Heart left ventricle (tissue), 16 donors: Measurements from ENCODE around the gene GTF3A. TPM values are rescaled to one million over a fixed set of nuclear protein-coding genes. Genes with fewer than 3 reads are reported as not detected.

ENCODE experiments used
- ATAC-seq, 4 donors: fragments of 200-7000 bp; cut with Tn5 transposase; one replicate each; pipeline ENCODE4 v1.9.1; 2020 to 2022; ENCODE audit warnings: moderate library complexity in 4 of 4, mild to moderate bottlenecking in 3 of 4, moderate number of reproducible peaks in 1 of 4
- DNase-seq, 5 donors: peaks; one replicate each; pipeline ENCODE4 v3.0.0-alpha.2; 2020
- H3K27ac ChIP-seq, 12 donors: fragments of 200-600 bp; sonication (generic) in 4 of 12; one replicate each; pipeline versions ENCODE4 v1.5.0 to v1.8.0; 2016 to 2022; ENCODE audit warnings: mild to moderate bottlenecking in 2 of 12
- H3K27me3 ChIP-seq, 9 donors: fragments of 200-600 bp; sonication (generic) in 2 of 9; one replicate each; pipeline versions ENCODE4 v1.5.1 to v1.8.0; 2016 to 2022; ENCODE audit warnings: mild to moderate bottlenecking in 3 of 9
- H3K36me3 ChIP-seq, 9 donors: fragments of 200-600 bp; sonication (generic) in 2 of 9; one replicate each; pipeline versions ENCODE4 v1.5.0 to v1.8.0; 2018 to 2022; ENCODE audit warnings: mild to moderate bottlenecking in 2 of 9
- H3K4me1 ChIP-seq, 12 donors: fragments of 200-600 bp; sonication (generic) in 4 of 12; one replicate each; pipeline versions ENCODE4 v1.5.0 to v1.8.0; 2016 to 2022; ENCODE audit warnings: mild to moderate bottlenecking in 3 of 12
- H3K4me3 ChIP-seq, 12 donors: fragments of 200-600 bp; sonication (generic) in 4 of 12; one replicate each; pipeline versions ENCODE4 v1.5.0 to v1.8.0; 2017 to 2022; ENCODE audit warnings: mild to moderate bottlenecking in 9 of 12, moderate library complexity in 4 of 12
- H3K9me3 ChIP-seq, 12 donors: fragments of 200-600 bp; sonication (generic) in 4 of 12; one replicate each; pipeline versions ENCODE4 v1.5.0 to v1.8.0; 2016 to 2022; ENCODE audit warnings: mild to moderate bottlenecking in 1 of 12
- POLR2A ChIP-seq, 2 donors: fragments of 450-650 bp; IDR thresholded peaks; one replicate each; pipeline ENCODE4 v1.6.1; 2017; ENCODE audit warnings: antibody characterized with exemption in 2 of 2, mild to moderate bottlenecking in 2 of 2, moderate library complexity in 2 of 2
- WGBS, 4 donors: extraction: QIAGEN DNeasy Blood & Tissue Kit in 2 of 4; methylation state at CpG; one replicate each; pipeline versions ENCODE4 v1.1.5 to v1.1.7; 2013 to 2018; 5-methylcytosine and 5-hydroxymethylcytosine counted together
- intact Hi-C, 10 donors: fragments of 100-400 bp; cut with DNase I; formaldehyde crosslinking; loops; one replicate each; pipeline versions ENCODE4 v1.11.1 to v1.14.2; 2022
- polyA plus RNA-seq, 2 donors: library from polyadenylated mRNA; stranded (reverse); fragments of 200-250 nt; gene quantifications; one replicate each; pipeline ENCODE4 v1.2.3, GENCODE V29; 2013
- total RNA-seq, 9 donors: library from RNA; depleted of rRNA in 2 of 9; stranded (reverse); fragments of >200 nt in 2 of 9; fragmentation: NEBNext Ultra II Directional in 3 of 9; extraction: Animal tissue kit (Norgen Biotek cat#: 25700) in 3 of 9; gene quantifications; one replicate each; pipeline versions ENCODE4 v1.1.0 to v1.2.4, GENCODE V29; 2016 to 2023
- TF ChIP-seq, protein P1 (sequence below), 12 donors: fragments of 200-600 bp; sonication (generic) in 4 of 12; IDR thresholded peaks; one replicate each; pipeline versions ENCODE4 v1.5.0 to v1.8.0; 2018 to 2022; ENCODE audit warnings: antibody characterized with exemption in 12 of 12, mild to moderate bottlenecking in 5 of 12
- donor health status: ischemic (EF 13 %, LVEDD 7.1; RV severe dilation, severe dysfunction).
- donor health status: healthy with polysubstance abuse.
- donor health status: DM: no; HTN: yes; CAD: no.
- donor health status: DM: no; HTN: no; CAD: no.
- donor health status: ischemic (EF 25% LVEDD 6.9; RV normal size, moderate dysfunction).
- donor health status: ischemic (EF 25% LVEDD 5.7; RV mildly dilated, moderate dysfunction).
- donor health status: healthy.
- donor health status: DM: yes; HTN: yes; CAD: no.
- donor health status: ischemic (EF 35%, LVEDD 5.7; RV mildly dilated, moderate dysfunction).
- donor health status: nonischemic (EF 11% LVEDD 7.7; RV severe dilation, severe dysfunction).
- donor health status: DM: yes; HTN: yes; CAD: no.
- donor health status: PGD.
- donor health status: ischemic (EF 29% LVEDD 5.4; RV normal size, mild dysfunction).
- donor health status: nonischemic (EF 23%, LVEDD 6.1; RV moderate dilation, normal function).

The GTF3A gene
- total and polyA plus RNA-seq, 11 donors, result 138 to 593 (median 201) TPM

DNA sequence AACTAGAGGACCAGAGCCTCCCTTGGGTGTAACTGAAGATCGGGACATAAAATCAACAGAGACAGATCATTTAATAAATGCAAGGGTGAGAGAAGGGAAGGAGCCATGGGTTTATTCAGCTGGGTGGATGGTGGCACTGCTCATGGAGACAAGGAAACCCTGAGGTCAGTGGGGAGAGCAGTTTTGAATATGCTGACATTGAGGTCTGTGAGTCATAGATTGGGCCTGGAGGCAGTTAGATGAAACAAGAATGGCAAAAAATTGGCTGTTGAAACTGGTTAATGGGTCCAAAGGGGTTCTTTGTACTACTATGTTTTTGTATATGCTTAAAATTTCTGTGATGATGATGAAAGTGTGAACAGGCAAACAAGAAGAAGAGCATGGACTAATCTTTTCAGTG, 5.1 kb upstream of the GTF3A start:
- TF ChIP-seq POLR2A (IDR thresholded peaks at IDR 0.05), result no peak
- TF ChIP-seq, protein P1, sequence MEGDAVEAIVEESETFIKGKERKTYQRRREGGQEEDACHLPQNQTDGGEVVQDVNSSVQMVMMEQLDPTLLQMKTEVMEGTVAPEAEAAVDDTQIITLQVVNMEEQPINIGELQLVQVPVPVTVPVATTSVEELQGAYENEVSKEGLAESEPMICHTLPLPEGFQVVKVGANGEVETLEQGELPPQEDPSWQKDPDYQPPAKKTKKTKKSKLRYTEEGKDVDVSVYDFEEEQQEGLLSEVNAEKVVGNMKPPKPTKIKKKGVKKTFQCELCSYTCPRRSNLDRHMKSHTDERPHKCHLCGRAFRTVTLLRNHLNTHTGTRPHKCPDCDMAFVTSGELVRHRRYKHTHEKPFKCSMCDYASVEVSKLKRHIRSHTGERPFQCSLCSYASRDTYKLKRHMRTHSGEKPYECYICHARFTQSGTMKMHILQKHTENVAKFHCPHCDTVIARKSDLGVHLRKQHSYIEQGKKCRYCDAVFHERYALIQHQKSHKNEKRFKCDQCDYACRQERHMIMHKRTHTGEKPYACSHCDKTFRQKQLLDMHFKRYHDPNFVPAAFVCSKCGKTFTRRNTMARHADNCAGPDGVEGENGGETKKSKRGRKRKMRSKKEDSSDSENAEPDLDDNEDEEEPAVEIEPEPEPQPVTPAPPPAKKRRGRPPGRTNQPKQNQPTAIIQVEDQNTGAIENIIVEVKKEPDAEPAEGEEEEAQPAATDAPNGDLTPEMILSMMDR (IDR thresholded peaks at IDR 0.05), result no peak
- DNase-seq (no peak), ATAC-seq (no peak)
- H3K27me3 ChIP-seq, result no peaks in the 10 kb centered on the region
- no peak overlapping the region for H3K4me3 ChIP-seq
- intact Hi-C loops, result loop anchor here in 1 of 10 donors (10.0 kb wide), 1 partner anchor 115 kb away; no protein-coding TSS in a partner anchor
- H3K27ac ChIP-seq, result no peak overlapping the region
- no peaks in the 10 kb centered on the region for H3K9me3 ChIP-seq
- peaks cover 0 to 19% (median 12%) of the 10 kb centered on the region in 12 donors for H3K4me1 ChIP-seq
- WGBS, 4 donors, result 80 to 93% (median 84%) methylated on average over 1 of the region's 1 CpG
- no peaks in the 10 kb centered on the region for H3K36me3 ChIP-seq

DNA sequence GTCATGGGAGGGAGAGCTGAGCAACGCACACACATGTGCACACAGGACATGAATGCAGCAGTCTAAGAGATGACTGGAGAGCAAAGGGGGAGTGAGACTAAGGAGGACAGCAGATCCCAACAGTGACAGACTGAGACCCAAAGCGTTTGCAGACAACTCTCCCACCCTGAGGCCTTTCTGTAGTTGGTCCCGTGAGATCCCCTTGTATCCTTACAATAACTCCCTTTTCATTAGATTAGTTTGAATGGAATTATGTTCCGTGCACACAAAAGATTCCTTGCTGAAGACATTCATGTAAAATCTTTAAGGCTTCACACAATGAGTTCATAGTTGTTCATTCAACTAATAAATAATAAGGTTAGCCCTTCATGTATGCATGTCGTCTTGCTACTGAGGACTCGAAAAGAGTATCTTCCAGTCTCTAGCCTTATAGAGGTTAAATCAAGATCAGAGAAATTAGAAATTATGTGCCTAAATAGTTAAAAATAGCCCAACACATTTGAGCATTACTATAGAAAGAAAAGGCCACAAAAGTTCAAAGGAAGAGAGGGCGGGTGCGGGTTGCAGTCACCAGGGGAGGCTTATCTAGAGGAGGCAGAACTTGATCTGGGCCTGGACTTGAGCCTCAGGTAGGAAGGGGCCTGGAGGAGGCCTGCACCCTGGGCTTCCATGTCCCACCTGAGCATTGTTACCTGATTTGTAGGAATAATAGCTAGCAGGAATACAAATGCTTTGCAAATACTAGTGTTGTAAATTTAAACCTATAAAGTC, 3.1 kb upstream of the GTF3A start:
- WGBS, 4 donors, result 83 to 91% (median 88%) methylated on average over 8 of the region's 8 CpGs
- intact Hi-C loops, result loop anchor here in 3 of 10 donors (10.0 kb wide), 2 partner anchors 156 to 204 kb away; partner anchors contain the start of genes LNX2 (in 2 of the 3) and POLR1D (in 2 of the 3)
- Histone ChIP-seq H3K36me3 (no peaks in the 10 kb centered on the region), H3K9me3 (no peaks in the 10 kb centered on the region), H3K4me1 (peaks cover 0 to 22% (median 21%) of the 10 kb centered on the region in 12 donors), H3K27me3 (no peaks in the 10 kb centered on the region), H3K4me3 (no peak overlapping the region), H3K27ac (no peak overlapping the region)
- DNase-seq (no peak), ATAC-seq (no peak)
- no peak for TF ChIP-seq POLR2A (IDR thresholded peaks at IDR 0.05)
- TF ChIP-seq, protein P1 (IDR thresholded peaks at IDR 0.05), result no peak

DNA sequence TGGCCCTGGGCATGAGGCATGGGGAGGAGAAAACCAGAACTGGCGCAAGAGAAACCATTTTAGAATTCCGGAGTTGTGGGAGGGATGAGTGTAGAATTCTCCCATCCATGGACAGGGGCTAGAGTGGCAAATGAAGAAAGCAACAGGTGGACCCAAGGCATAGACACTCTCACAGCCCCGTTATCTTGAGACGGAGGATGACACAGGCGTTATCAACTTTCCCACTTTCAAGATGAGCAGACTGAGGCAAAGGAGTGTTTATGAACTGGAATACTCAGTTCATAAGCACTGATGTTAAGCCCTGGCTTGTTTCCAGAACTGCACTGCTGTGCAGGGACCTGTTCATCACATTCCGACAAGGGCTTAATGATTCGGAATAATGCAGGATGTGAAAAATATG, 1.1 kb upstream of the GTF3A start:
- TF ChIP-seq, protein P1 (IDR thresholded peaks at IDR 0.05), result no peak
- TF ChIP-seq POLR2A (IDR thresholded peaks at IDR 0.05), result no peak
- H3K27me3 ChIP-seq, result no peaks in the 10 kb centered on the region
- ATAC-seq (no peak), DNase-seq (no peak)
- H3K4me3 ChIP-seq, result peak overlapping the region in 2 of 12 donors; percentile 75 to 79
- peaks cover 5 to 42% (median 34%) of the 10 kb centered on the region in 12 donors for H3K4me1 ChIP-seq
- 75 to 79% (median 76%) methylated on average over 7 of the region's 7 CpGs for WGBS, 4 donors
- no peaks in the 10 kb centered on the region for H3K9me3 ChIP-seq
- H3K27ac ChIP-seq, result no peak overlapping the region
- intact Hi-C loops, result loop anchor here in 3 of 10 donors (10.0 kb wide), 2 partner anchors 159 to 201 kb away; partner anchors contain the start of genes LNX2 (in 2 of the 3) and POLR1D (in 2 of the 3)
- H3K36me3 ChIP-seq, result peaks cover 0 to 13% (median 7%) of the 10 kb centered on the region in 9 donors
